ENCODE measurements around the gene CTSH. TPM values are rescaled to one million over a fixed set of nuclear protein-coding genes. Genes with fewer than 3 reads are reported as not detected.
A peak's percentile ranks its signal among the peaks of the same experiment; 100 is the strongest.

Gene CTSH
- total and polyA plus RNA-seq, 2 donors from 2014 or later, result 201 to 1,628 TPM

DNA sequence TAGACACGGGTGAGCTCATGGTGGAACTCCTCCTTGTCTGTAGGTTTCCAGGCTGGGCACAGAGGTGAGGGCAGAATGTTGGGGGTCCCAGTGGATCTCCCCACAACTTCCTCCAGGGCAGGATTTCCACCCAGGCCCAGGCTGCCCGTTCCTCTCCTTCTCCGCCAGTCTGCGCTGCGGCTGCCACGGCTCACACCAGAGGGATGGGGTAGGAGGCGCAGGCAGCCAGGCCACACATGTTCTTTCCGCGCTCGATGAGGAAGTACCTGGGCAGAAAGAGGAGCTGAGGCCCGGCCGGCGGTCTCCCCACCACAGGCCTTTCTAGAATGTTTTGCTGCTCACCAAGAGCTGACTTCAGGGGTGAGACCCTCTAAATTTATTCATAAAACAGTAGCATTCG, 22.9 kb downstream of the CTSH start:
- peaks cover 5 to 46% (median 37%) of the 10 kb centered on the region in 3 donors for H3K36me3 ChIP-seq (ENCODE audit: control insufficient read depth in 2 of 3, insufficient read depth in 3 of 3, low read length in 3 of 3)
- no peaks in the 10 kb centered on the region for H3K27me3 ChIP-seq (ENCODE audit: control insufficient read depth, insufficient read depth, low read length)
- intact Hi-C loops (cut with DNase I), result no loop called here
- no peaks in the 10 kb centered on the region for H3K9me3 ChIP-seq (ENCODE audit: control insufficient read depth in 2 of 3, insufficient read depth in 1 of 3, low read length in 3 of 3)
- no peak overlapping the region for H3K4me3 ChIP-seq (ENCODE audit: low read length in 3 of 3)
- peaks cover 0 to 1% (median 0%) of the 10 kb centered on the region in 3 donors for H3K4me1 ChIP-seq (ENCODE audit: control insufficient read depth in 2 of 3, insufficient read depth in 2 of 3, low read depth in 1 of 3, low read length in 3 of 3)
- FAIRE-seq (no peak), DNase-seq (no peak)
- no peak overlapping the region for H3K9ac ChIP-seq (ENCODE audit: low read length in 3 of 3)
- TF ChIP-seq, protein P1, sequence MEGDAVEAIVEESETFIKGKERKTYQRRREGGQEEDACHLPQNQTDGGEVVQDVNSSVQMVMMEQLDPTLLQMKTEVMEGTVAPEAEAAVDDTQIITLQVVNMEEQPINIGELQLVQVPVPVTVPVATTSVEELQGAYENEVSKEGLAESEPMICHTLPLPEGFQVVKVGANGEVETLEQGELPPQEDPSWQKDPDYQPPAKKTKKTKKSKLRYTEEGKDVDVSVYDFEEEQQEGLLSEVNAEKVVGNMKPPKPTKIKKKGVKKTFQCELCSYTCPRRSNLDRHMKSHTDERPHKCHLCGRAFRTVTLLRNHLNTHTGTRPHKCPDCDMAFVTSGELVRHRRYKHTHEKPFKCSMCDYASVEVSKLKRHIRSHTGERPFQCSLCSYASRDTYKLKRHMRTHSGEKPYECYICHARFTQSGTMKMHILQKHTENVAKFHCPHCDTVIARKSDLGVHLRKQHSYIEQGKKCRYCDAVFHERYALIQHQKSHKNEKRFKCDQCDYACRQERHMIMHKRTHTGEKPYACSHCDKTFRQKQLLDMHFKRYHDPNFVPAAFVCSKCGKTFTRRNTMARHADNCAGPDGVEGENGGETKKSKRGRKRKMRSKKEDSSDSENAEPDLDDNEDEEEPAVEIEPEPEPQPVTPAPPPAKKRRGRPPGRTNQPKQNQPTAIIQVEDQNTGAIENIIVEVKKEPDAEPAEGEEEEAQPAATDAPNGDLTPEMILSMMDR (IDR thresholded peaks at IDR 0.05; ENCODE audit: borderline replicate concordance, extremely low read depth, insufficient read depth), result no peak
- no peak overlapping the region for H3K27ac ChIP-seq (ENCODE audit: low read depth in 2 of 2, low read length in 2 of 2)

DNA sequence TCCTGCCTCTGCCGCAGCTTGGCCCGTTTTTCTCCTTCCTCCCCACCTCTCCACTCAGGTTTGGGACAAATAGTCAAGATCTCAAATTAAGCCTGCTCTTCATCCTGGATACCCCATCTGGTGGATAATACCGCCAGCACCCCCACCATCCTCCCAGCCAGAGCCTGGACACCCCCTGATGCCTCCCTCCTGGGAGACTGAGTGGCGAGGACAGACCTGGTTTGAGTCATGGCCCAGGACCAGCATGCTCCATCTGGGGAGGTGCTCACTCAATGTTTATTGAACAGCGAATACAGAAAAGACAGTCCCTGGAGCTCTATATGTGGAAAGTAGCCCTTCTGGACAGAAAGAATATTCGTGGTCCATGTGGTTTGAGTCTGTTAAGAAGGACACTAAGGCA, 23.3 kb downstream of the CTSH start:
- TF ChIP-seq, protein P1 (IDR thresholded peaks at IDR 0.05; ENCODE audit: borderline replicate concordance, extremely low read depth, insufficient read depth), result no peak
- Histone ChIP-seq H3K27ac (ENCODE audit: low read depth in 2 of 2, low read length in 2 of 2) (no peak overlapping the region), H3K4me3 (ENCODE audit: low read length in 3 of 3) (no peak overlapping the region), H3K4me1 (ENCODE audit: control insufficient read depth in 2 of 3, insufficient read depth in 2 of 3, low read depth in 1 of 3, low read length in 3 of 3) (peaks cover 0 to 2% (median 0%) of the 10 kb centered on the region in 3 donors), H3K9me3 (ENCODE audit: control insufficient read depth in 2 of 3, insufficient read depth in 1 of 3, low read length in 3 of 3) (no peaks in the 10 kb centered on the region), H3K27me3 (ENCODE audit: control insufficient read depth, insufficient read depth, low read length) (no peaks in the 10 kb centered on the region), H3K36me3 (ENCODE audit: control insufficient read depth in 2 of 3, insufficient read depth in 3 of 3, low read length in 3 of 3) (peaks cover under 1 to 41% (median 34%) of the 10 kb centered on the region in 3 donors), H3K9ac (ENCODE audit: low read length in 3 of 3) (no peak overlapping the region)
- no peak for DNase-seq
- no peak for FAIRE-seq
- intact Hi-C loops (cut with DNase I), result no loop called here

DNA sequence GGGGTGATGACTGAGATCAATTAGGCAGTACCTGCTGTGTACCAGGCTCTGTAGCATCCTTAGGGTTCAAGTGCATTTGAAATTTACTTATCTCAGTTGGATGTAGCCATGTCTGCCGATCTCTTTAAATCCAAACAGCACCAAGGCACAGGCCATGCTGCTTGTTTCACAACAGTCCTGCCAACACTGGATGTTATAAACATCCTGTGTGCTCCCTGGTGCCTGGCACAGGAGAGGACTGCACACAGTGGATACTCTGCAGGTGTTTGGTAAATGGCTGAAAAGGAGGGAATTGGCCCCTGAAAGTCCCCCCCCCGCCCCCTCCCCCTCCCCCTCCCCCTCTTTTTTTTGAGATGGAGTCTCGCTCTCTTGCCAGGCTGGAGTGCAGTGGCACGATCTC, 27.0 kb downstream of the CTSH start:
- no peak for FAIRE-seq
- Histone ChIP-seq H3K9ac (ENCODE audit: low read length in 3 of 3) (no peak overlapping the region), H3K36me3 (ENCODE audit: control insufficient read depth in 2 of 3, insufficient read depth in 3 of 3, low read length in 3 of 3) (peaks cover 0 to 24% (median 8%) of the 10 kb centered on the region in 3 donors), H3K9me3 (ENCODE audit: control insufficient read depth in 2 of 3, insufficient read depth in 1 of 3, low read length in 3 of 3) (no peaks in the 10 kb centered on the region), H3K4me1 (ENCODE audit: control insufficient read depth in 2 of 3, insufficient read depth in 2 of 3, low read depth in 1 of 3, low read length in 3 of 3) (peaks cover 0 to 25% (median 0%) of the 10 kb centered on the region in 3 donors), H3K27me3 (ENCODE audit: control insufficient read depth, insufficient read depth, low read length) (no peaks in the 10 kb centered on the region), H3K27ac (ENCODE audit: low read depth in 2 of 2, low read length in 2 of 2) (no peak overlapping the region), H3K4me3 (ENCODE audit: low read length in 3 of 3) (no peak overlapping the region)
- TF ChIP-seq, protein P1 (IDR thresholded peaks at IDR 0.05; ENCODE audit: borderline replicate concordance, extremely low read depth, insufficient read depth), result no peak
- intact Hi-C loops (cut with DNase I), result no loop called here
- DNase-seq, result no peak

DNA sequence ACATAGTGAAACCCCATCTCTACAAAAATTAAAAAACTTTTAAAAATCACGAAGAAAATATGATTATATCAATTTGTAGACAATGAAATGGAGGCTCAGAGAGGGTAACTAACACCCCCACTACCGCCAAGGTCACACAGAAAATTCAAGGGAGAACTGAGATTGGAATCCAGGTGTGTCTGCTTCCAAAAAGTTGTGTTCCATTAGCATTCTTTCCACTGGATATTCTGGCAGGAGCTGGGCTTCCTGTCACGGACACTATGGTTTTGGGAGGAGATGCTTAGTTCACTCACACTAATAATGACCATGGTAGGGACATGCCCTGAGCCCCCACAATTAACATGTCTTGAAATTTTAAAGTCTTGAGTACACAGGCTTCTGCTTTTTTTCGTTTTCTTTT, 28.8 kb downstream of the CTSH start:
- no peaks in the 10 kb centered on the region for H3K27me3 ChIP-seq (ENCODE audit: control insufficient read depth, insufficient read depth, low read length)
- no peak overlapping the region for H3K9ac ChIP-seq (ENCODE audit: low read length in 3 of 3)
- peaks cover 0 to 25% (median 0%) of the 10 kb centered on the region in 3 donors for H3K4me1 ChIP-seq (ENCODE audit: control insufficient read depth in 2 of 3, insufficient read depth in 2 of 3, low read depth in 1 of 3, low read length in 3 of 3)
- no peak for DNase-seq
- intact Hi-C loops (cut with DNase I), result no loop called here
- H3K36me3 ChIP-seq (ENCODE audit: control insufficient read depth in 2 of 3, insufficient read depth in 3 of 3, low read length in 3 of 3), result peaks cover 3 to 15% (median 4%) of the 10 kb centered on the region in 3 donors
- TF ChIP-seq, protein P1 (IDR thresholded peaks at IDR 0.05; ENCODE audit: borderline replicate concordance, extremely low read depth, insufficient read depth), result no peak
- no peaks in the 10 kb centered on the region for H3K9me3 ChIP-seq (ENCODE audit: control insufficient read depth in 2 of 3, insufficient read depth in 1 of 3, low read length in 3 of 3)
- no peak for FAIRE-seq
- peak overlapping the region in 1 of 2 donors; percentile 8 for H3K27ac ChIP-seq (ENCODE audit: low read depth in 2 of 2, low read length in 2 of 2)
- no peak overlapping the region for H3K4me3 ChIP-seq (ENCODE audit: low read length in 3 of 3)
